Measurements from ENCODE around the gene ILKAP. TPM values are rescaled to one million over a fixed set of nuclear protein-coding genes. Genes with fewer than 3 reads are reported as not detected.

Gene ILKAP
- total RNA-seq, 1 donor from 2014 or later, result 71.4 TPM

- intact Hi-C loops (cut with micrococcal nuclease), result loop anchor here (1.0 kb wide), 1 partner anchor 280 kb away; no protein-coding TSS in a partner anchor
These were observed 64.9 kb downstream of the ILKAP start, which contains the start of gene KLHL30 for GRCh38 chr2:238138331-238139195. KLHL30 (plus strand) TSS chr2:238138668; CDS start chr2:238140755, 2,087 bp downstream.

GRCh38 chr2:238137885-238138284, 65.6 kb downstream of the ILKAP start:
- intact Hi-C loops (cut with micrococcal nuclease), result no loop called here

GRCh38 chr2:238136820-238137537, 66.5 kb downstream of the ILKAP start:
- intact Hi-C loops (cut with micrococcal nuclease), result no loop called here

- intact Hi-C loops (cut with micrococcal nuclease), result no loop called here
These were observed 67.8 kb downstream of the ILKAP start for GRCh38 chr2:238135601-238136150.

GRCh38 chr2:238134393-238134785, 69.1 kb downstream of the ILKAP start:
- intact Hi-C loops (cut with micrococcal nuclease), result no loop called here

GRCh38 chr2:238133499-238134392, 69.7 kb downstream of the ILKAP start:
- intact Hi-C loops (cut with micrococcal nuclease), result no loop called here

GRCh38 chr2:238132463-238133450, 70.7 kb downstream of the ILKAP start:
- intact Hi-C loops (cut with micrococcal nuclease), result no loop called here

- intact Hi-C loops (cut with micrococcal nuclease), result no loop called here
These were observed 71.6 kb downstream of the ILKAP start for GRCh38 chr2:238131761-238132462.

GRCh38 chr2:238130696-238131628, 72.5 kb downstream of the ILKAP start:
- intact Hi-C loops (cut with micrococcal nuclease), result no loop called here

GRCh38 chr2:238130111-238130695, 73.3 kb downstream of the ILKAP start:
- intact Hi-C loops (cut with micrococcal nuclease), result no loop called here

GRCh38 chr2:238129166-238130010, 74.1 kb downstream of the ILKAP start:
- intact Hi-C loops (cut with micrococcal nuclease), result no loop called here

- intact Hi-C loops (cut with micrococcal nuclease), result no loop called here
These were observed 74.9 kb downstream of the ILKAP start for GRCh38 chr2:238128534-238129001.

GRCh38 chr2:238128061-238128440, 75.4 kb downstream of the ILKAP start:
- intact Hi-C loops (cut with micrococcal nuclease), result no loop called here

- intact Hi-C loops (cut with micrococcal nuclease), result no loop called here
These were observed 76.1 kb downstream of the ILKAP start for GRCh38 chr2:238127165-238128060.

GRCh38 chr2:238126775-238127164, 76.7 kb downstream of the ILKAP start:
- intact Hi-C loops (cut with micrococcal nuclease), result no loop called here

GRCh38 chr2:238126338-238126737, 77.2 kb downstream of the ILKAP start:
- intact Hi-C loops (cut with micrococcal nuclease), result no loop called here
